OCI-M1 (cell line): ENCODE data around the gene OMP.

Experiments
- DNase-seq: peaks from one replicate; lab custom pipeline; 2025; lab: John Stamatoyannopoulos, UW

OMP gene

DNA sequence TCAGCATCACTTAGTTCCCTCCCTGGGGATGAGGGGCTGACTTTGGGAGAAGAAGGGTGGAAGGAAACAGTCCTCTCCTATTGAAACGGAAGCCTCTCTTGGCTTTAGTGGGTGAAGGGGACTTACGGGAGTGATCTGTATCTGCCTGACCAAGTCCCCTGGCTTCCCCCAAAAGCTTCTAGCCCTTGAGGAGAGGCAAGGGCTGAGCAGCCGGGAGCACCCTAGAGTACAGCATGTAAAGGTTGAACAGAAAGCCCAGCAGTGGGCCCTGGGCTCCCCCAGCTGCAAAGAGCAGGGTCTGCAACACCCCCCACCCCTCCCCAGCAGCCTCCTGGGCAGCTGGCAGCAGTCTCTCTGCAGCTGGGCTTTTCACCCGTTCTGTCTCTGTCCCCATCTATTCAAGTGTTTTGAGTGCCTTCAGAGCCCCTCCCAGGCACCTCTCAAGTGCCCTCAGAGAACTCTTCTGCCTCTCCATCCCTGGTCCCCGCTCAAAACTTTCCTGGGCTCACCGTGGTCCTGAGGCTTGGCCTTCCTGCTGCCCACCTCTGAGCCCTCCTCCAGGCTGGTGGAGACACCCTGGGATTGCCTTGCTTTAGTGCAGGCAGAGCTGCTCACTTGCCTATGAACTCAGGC lies 33.2 kb upstream of the OMP start:
- DNase-seq = no peak

GRCh38 chr11:77069969-77070582 lies 32.6 kb upstream of the OMP start:
- DNase-seq = no peak

DNA sequence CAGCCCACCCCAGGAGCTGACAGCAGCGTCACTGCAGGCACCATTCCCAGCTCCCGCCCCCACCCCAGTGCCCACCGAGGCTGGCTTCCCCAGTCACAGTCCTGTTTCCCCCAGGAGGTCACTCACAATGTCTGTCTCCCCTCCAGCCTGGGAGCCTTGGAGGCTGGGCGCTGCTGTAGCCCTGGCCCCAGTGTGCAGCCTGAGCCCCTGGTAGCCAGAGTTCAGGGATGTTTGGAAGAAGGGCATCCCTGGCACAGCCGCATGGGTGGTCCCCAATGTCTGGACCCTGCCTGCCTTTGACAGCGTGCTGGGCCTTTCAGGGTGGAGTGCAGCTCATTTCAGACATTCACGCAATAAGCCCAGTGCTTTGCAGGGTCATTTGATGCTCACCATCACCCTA lies 31.6 kb upstream of the OMP start:
- DNase-seq = no peak

DNA sequence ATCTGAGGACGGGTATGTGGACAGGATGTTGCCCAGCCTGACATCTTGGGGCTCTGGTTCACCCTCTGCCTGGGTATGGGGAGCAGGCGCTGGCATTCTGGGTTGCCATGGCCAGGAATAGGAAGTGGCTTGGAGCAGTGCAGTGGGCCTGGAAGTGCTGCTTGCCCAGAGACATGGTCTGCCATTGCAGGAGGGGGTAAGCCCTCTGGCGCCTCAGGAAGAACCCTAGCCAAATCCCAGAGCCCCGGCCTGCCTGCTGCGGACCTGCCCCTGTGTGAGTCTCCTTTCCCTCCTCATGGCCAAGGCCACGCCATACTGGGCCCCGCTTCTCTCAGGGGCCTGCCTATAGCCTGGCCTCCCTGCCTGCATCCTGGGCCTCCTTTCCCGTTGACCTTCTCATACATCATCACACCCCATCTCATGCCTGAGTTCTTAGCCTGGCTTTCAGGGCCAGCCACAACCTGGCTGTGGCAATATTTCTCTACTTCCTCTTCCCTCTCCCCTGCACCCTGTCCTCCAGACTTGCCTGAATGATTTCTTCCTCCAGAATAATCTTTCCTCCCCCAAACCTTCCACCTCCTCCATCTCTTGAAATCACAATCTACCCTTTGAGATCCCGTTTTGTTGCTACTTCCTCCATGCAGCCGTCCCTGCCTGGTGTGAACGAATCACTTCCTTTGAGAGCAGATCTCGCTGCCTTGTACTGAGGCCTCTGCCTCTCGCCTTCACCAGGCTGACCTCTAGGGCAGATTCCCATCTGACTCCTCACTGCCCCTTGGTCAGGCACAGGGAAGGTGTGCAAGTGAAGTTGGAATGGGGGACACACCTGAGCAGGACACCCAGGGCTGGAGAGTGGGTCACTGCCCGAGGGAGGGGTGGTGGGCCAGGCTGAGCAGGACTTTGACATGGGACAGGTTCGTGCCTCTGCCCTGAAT lies 30.7 kb upstream of the OMP start:
- peak; percentile 69 for DNase-seq

GRCh38 chr11:77072851-77073327 lies 29.8 kb upstream of the OMP start:
- DNase-seq = no peak

GRCh38 chr11:77073328-77074001 lies 29.2 kb upstream of the OMP start:
- DNase-seq = no peak

GRCh38 chr11:77074205-77074604 lies 28.4 kb upstream of the OMP start:
- no peak for DNase-seq

- DNase-seq = no peak
Observed at GRCh38 chr11:77074626-77075221, 27.9 kb upstream of the OMP start.

DNA sequence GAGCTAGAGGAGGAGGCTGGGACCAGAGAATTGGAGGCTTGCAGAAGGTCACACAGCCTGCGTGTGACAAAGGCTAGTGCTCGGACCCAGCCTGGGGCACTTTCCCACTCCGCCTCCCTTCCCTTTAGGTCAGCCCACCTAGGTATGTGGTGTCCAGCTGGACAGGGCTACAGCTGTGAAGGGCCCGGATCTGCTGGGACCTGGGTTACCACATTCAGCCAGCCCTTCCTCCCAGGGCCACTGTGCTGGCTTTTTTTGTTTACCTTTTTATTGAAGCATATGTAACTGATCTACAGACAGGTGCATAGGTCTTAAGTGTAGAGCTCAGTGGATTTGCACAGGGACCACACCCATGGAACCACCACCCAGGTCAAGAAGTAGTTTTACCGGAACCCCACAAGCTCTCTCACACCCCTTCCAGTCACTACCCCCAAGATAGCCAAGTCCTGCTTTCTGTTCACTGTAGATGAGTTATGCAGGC lies 27.2 kb upstream of the OMP start:
- DNase-seq = no peak

- DNase-seq = no peak
Observed at GRCh38 chr11:77079666-77080065, 23.0 kb upstream of the OMP start.

DNA sequence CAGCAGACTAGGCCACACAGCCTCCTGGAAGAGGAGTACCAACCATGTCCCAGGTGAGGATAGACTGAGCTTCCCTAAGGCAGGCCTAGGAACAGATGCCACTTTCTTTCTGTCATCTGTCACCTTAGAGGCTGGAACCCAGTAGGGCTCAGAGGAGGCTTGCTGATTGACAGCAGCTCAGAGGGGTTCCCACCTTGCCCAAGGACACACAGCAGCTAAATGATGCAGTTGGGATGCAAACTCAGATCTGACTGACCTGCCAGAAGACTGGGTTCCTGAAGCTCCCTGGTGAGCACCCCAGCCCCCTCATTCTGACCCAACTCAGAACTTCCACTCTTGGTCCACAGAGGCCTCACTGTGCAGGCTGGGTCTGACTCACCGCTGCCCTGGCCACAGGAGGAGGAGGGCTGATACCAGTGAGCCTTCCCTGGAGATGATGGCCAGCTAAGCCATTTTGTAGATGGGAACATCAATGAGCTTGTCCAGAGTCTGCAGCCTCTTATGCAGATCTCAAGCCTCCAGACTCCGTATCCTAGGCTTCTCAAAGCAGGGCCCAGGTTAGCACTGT lies 21.9 kb upstream of the OMP start:
- DNase-seq = no peak

DNA sequence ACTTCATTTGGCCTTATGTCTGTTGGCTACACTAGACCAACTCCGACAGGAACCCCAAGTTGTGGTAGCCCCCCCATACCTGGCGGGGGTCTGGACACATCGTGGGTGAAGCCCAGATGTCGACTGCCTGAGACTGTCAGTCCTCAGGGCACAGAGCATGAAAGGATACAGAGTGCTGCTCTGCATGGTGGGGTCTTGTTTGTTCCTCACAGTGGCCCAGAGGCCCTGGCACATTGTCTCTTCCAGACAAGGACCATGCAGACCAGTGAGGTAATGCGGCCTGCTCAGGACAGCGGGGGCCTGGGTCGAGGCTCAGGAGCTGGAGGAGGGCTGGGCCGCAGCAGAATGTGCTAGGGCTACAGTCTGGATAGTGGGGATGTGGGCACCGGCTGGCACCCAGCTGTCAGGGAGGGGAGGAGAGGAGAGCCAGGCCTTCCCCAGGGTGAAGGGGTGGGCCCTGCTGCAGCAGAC lies 21.2 kb upstream of the OMP start:
- DNase-seq = no peak

- no peak for DNase-seq
Observed at GRCh38 chr11:77081976-77082836, 20.4 kb upstream of the OMP start.

GRCh38 chr11:77082838-77083565 lies 19.6 kb upstream of the OMP start:
- no peak for DNase-seq

GRCh38 chr11:77083566-77084245 lies 18.9 kb upstream of the OMP start:
- DNase-seq = no peak

DNA sequence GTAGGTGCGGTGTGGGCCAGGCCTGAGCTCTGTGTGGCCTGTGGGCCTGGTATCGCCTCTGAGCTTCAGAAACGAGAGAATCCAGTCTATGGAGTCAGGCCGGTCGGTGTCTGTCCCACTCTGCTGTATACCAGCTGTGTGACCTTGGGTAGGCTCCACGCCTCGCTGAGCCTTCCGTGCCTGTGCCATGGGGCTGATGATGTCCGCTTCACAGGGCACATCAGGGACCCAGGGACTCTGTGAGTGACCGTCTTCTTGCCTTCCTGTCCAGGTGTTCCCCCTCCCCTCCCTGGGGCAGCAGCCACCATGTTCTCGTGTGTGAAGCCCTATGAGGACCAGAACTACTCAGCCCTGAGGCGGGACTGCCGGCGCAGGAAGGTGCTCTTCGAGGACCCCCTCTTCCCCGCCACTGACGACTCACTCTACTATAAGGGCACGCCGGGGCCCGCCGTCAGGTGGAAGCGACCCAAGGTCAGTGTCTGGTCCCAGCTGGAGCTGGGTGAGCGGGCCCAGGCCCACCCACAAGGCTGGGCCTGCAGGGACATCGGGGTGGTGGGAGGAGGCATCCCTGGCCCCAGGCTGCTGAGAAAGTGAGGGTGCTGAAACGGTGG lies 18.0 kb upstream of the OMP start:
- DNase-seq = no peak

DNA sequence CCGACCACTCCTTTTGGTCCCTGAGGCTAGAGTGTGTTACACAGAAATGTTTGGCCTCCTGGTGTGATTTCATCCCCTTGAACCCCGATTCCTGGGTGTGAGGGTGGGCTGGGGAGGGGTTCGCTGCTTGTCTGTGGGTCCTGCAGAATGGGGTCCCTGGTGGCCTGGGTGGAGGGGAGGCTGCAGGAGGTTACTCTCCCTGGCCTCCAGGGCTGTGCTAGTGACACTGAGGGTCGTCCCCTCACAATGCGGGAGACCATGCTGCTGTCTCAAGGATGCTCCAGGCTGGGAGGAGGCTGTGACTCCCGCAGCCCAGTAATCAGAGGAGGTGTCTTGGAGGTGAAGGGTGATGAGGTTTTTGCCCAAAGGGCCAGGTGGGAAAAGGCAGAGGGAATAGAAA lies 17.0 kb upstream of the OMP start:
- no peak for DNase-seq
